HG03439 (cell line): ENCODE measurements around the gene PSRC1.

Experiments used
- ATAC-seq: cut with Tn5 transposase; IDR thresholded peaks from one replicate; pipeline ENCODE4 v1.9.1; 2021; ENCODE audit warnings: mild to moderate bottlenecking, moderate library complexity; ENCODE audit not compliant: unreplicated experiment

Gene PSRC1

GRCh38 chr1:109248797-109249629 lies 33.9 kb downstream of the PSRC1 start, which contains the start of gene CELSR2:
TSS of gene CELSR2 (plus strand) at chr1:109249539. CDS start at chr1:109250080, 541 bp downstream.
- peak; percentile 74 for ATAC-seq

GRCh38 chr1:109248444-109248796 lies 34.5 kb downstream of the PSRC1 start:
- ATAC-seq, result no peak

GRCh38 chr1:109247401-109248365 lies 35.3 kb downstream of the PSRC1 start:
- no peak for ATAC-seq

- no peak for ATAC-seq
These were observed 36.8 kb downstream of the PSRC1 start for GRCh38 chr1:109246141-109246551.

GRCh38 chr1:109243860-109244552 lies 38.9 kb downstream of the PSRC1 start:
- ATAC-seq, result no peak

- ATAC-seq, result no peak
These were observed 39.7 kb downstream of the PSRC1 start for GRCh38 chr1:109243221-109243620.

GRCh38 chr1:109242387-109242786 lies 40.6 kb downstream of the PSRC1 start:
- ATAC-seq, result no peak

GRCh38 chr1:109241841-109242345 lies 41.1 kb downstream of the PSRC1 start:
- no peak for ATAC-seq

GRCh38 chr1:109241344-109241743 lies 41.6 kb downstream of the PSRC1 start:
- ATAC-seq, result no peak

- ATAC-seq, result no peak
These were observed 42.5 kb downstream of the PSRC1 start for GRCh38 chr1:109240158-109241152.

GRCh38 chr1:109239409-109240068 lies 43.4 kb downstream of the PSRC1 start:
- no peak for ATAC-seq

GRCh38 chr1:109239047-109239408 lies 43.9 kb downstream of the PSRC1 start:
- no peak for ATAC-seq

GRCh38 chr1:109238382-109238781 lies 44.6 kb downstream of the PSRC1 start:
- ATAC-seq, result no peak

GRCh38 chr1:109237512-109237911 lies 45.4 kb downstream of the PSRC1 start:
- no peak for ATAC-seq

- ATAC-seq, result no peak
These were observed 47.8 kb downstream of the PSRC1 start for GRCh38 chr1:109235137-109235536.

GRCh38 chr1:109231066-109231465 lies 51.9 kb downstream of the PSRC1 start:
- no peak for ATAC-seq
